Measurements from ENCODE around the gene DPP10. TPM values are rescaled to one million over a fixed set of nuclear protein-coding genes. Genes with fewer than 3 reads are reported as not detected.

The DPP10 gene
- polyA plus RNA-seq, 4 donors: 11.5 to 24.1 (median 15.6) TPM

- DNase-seq (ENCODE audit: low read depth in 4 of 4, low spot score in 3 of 4): no peak
These were observed 752.2 kb downstream of the DPP10 start for GRCh38 chr2:115194623-115195022.

GRCh38 chr2:115196587-115196986 is 754.1 kb downstream of the DPP10 start:
- DNase-seq (ENCODE audit: low read depth in 4 of 4, low spot score in 3 of 4): no peak

DNA sequence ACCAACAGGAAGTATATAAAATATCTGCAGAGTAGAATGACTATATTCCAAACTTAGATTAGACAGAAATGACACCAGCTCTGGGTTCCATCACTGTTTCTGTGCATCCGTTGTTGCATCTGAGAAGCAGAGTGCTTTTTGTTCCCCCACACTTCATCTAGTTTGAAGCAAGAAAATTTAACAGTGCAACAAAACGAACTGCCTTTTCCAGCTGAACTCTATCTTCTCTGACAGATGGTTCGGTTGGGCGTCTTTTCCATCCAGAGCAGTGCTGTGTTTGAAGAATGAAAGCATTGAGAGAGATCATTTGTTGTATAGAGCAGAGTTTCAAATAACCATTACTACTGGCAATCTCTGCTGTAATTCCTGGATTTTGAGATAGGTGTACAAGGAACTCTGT is 757.5 kb downstream of the DPP10 start:
- DNase-seq (ENCODE audit: low read depth in 4 of 4, low spot score in 3 of 4): peak; percentile 31 to 50 (median 43)

GRCh38 chr2:115201386-115201785 is 758.9 kb downstream of the DPP10 start:
- DNase-seq (ENCODE audit: low read depth in 4 of 4, low spot score in 3 of 4): no peak

DNA sequence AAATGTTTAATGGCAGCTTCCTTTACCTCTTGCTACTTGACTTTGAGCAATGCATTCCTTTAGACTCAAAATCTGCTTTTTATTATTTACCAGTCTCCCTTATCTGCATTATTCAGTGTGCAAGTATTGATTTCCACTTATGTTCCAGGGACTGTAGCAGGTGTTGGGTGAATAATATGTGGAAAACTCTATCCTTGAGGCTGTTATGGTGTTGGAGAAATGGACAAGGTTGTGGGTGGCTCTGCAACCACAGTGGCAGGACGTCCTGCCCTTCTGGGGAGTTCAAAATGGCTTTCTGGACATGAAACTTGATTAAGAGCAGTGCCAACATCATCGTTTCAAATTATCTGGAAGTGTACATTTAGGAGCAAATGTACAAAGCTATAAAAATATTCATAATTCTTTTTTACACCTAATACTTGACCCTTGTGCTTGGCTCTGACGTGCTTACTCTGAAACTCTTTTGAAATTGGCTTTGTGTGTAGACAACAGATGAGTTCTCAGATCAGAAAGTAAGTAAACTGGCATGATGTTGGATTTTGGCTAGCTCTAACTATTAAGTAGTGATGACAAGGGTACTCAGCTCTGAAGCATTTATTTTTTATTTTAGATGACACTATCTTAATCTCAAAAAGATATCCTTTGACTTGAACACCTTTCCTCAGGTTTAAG is 766.2 kb downstream of the DPP10 start:
- DNase-seq (ENCODE audit: low read depth in 4 of 4, low spot score in 3 of 4): no peak

GRCh38 chr2:115214050-115214449 is 771.6 kb downstream of the DPP10 start:
- DNase-seq (ENCODE audit: low read depth in 4 of 4, low spot score in 3 of 4): no peak

- no peak for DNase-seq (ENCODE audit: low read depth in 4 of 4, low spot score in 3 of 4)
These were observed 776.9 kb downstream of the DPP10 start for GRCh38 chr2:115219296-115219695.

DNA sequence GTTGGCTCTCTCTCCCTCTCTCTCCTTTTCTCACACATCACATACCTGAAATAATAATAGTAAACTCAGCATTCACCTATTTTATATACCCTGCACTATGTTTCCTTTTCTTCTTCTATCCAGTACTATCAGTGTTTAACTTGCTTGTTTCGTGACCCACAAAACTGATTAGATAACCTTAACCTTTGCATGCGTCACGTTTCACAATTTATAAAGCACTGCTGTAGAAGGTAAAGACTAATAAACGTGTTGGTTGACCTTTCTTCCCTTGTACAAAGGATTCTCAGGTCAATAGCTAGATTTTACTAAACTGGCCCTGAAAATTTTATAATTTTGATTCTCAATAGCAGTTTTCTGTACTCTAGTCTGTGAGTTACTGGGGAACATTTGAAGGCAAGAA is 791.7 kb downstream of the DPP10 start:
- no peak for DNase-seq (ENCODE audit: low read depth in 4 of 4, low spot score in 3 of 4)

GRCh38 chr2:115234737-115235136 is 792.3 kb downstream of the DPP10 start:
- peak in 3 of 4 donors; percentile 1 to 4 (median 3) for DNase-seq (ENCODE audit: low read depth in 4 of 4, low spot score in 3 of 4)

- no peak for DNase-seq (ENCODE audit: low read depth in 4 of 4, low spot score in 3 of 4)
These were observed 805.6 kb downstream of the DPP10 start for GRCh38 chr2:115248066-115248465.

DNA sequence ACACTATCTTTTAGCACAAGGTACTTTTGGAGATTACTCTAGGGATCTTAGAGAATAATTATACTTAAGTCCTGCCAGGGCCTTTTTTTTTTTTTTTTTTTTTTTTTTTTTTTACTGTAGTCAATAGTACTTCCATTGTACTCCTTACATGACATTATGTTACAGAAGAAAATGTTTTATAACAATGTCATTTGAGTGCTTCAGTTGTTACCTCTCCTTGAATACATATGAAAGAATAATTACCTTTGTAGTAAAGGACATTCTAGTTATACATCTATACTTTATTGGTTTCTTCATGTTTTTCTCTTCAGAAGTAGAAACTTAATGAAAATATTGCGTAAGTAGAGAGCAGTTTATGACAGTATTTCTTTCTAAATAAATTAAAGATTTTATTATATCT is 834.9 kb downstream of the DPP10 start:
- DNase-seq (ENCODE audit: low read depth in 4 of 4, low spot score in 3 of 4): no peak

- no peak for DNase-seq (ENCODE audit: low read depth in 4 of 4, low spot score in 3 of 4)
These were observed 843.0 kb downstream of the DPP10 start for GRCh38 chr2:115285416-115285815.

- no peak for DNase-seq (ENCODE audit: low read depth in 4 of 4, low spot score in 3 of 4)
These were observed 848.0 kb downstream of the DPP10 start for GRCh38 chr2:115290478-115290877.

GRCh38 chr2:115292742-115293141 is 850.3 kb downstream of the DPP10 start:
- DNase-seq (ENCODE audit: low read depth in 4 of 4, low spot score in 3 of 4): no peak

DNA sequence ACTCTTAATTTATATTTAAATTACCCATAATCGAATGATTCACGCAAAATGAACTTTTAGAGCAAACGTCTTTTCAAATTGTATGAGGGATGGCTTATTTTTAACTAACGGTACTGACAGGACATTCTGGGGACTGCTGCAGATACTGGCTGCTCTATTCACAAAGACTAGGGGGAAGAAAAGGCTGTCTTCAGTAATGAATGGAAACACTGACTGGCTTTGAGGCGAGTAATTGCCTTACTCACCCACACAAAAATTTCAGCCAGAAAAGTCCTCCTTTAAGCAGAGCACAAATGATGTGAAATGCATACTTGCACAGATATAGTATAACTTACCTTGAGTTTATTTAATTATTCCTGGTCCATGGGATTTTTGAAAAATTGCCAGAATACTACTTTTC is 852.6 kb downstream of the DPP10 start:
- DNase-seq (ENCODE audit: low read depth in 4 of 4, low spot score in 3 of 4): no peak

GRCh38 chr2:115297056-115297455 is 854.6 kb downstream of the DPP10 start:
- no peak for DNase-seq (ENCODE audit: low read depth in 4 of 4, low spot score in 3 of 4)

DNA sequence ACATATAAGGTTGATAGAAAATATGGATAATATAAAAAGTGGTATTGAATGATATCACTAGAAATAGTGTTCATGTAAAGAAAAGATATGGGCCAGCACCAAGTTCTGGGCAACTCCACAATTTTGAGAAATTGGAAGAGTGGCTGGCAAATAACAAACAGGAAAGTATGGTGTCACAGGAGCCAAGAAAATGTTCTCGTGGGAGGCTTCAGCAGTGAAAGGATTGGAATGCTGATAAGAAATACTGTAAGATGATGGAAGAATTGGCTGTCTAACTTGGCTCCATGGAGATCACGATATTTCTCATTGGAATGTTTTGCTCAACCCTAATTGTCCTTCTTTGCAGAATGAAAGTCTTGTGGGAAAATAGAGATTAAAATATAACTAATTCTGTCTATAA is 856.8 kb downstream of the DPP10 start:
- DNase-seq (ENCODE audit: low read depth in 4 of 4, low spot score in 3 of 4): no peak

- DNase-seq (ENCODE audit: low read depth in 4 of 4, low spot score in 3 of 4): no peak
These were observed 863.3 kb downstream of the DPP10 start for GRCh38 chr2:115305712-115306111.

DNA sequence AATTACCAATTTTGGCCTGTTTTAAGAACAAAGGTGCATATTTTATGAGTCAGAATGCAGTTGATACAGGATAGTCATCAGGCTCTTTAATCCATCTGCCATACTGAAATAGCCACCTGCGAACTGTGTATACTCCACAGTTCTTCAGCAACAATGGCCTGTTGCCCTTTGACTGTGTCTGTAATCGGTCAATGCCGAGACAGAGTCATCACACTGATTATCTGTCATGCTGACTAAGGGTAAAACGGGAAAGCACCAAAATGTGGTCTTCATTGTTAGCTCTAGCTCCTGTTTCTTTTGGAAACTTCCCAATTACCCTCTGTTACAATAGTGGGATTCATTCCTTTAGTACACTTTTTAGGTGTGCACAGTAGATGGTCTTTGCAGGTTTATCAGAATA is 871.7 kb downstream of the DPP10 start:
- no peak for DNase-seq (ENCODE audit: low read depth in 4 of 4, low spot score in 3 of 4)

DNA sequence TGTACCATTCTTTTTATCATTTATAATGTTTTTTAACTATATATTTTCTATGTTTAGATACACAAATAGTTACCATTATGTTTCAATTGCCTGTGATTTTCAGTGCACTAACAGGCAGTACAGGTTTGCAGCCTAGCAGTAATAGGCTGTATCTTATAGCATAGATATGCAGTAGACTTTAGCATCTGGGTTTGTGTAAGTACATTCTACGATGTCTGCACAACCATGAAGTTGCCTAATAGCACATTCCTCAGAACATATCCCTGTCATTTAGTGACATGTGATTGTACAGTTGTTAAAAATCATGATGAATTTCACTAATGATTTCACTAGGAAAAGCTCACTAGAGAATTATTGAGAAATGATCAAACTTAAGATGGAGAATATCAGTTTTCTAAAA is 884.6 kb downstream of the DPP10 start:
- DNase-seq (ENCODE audit: low read depth in 4 of 4, low spot score in 3 of 4): no peak

DNA sequence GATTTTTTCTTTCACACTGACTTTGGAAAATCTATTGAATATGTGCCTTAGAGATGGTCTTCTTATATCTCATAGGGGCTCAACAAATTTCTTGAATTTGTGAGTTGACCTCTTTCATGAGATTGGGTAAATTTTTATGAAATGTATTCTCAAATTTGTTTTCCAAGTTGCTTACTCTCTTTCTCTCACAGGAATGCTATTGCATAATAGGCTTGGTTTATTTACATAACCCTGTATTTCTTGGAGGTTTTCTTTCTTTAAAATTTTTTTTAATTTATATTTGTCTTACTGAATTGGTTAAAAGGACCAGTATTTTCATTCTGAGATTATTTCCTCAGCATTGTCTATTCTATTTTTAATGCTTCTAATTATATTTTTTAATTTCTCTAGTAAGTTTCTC is 917.1 kb downstream of the DPP10 start:
- no peak for DNase-seq (ENCODE audit: low read depth in 4 of 4, low spot score in 3 of 4)

DNA sequence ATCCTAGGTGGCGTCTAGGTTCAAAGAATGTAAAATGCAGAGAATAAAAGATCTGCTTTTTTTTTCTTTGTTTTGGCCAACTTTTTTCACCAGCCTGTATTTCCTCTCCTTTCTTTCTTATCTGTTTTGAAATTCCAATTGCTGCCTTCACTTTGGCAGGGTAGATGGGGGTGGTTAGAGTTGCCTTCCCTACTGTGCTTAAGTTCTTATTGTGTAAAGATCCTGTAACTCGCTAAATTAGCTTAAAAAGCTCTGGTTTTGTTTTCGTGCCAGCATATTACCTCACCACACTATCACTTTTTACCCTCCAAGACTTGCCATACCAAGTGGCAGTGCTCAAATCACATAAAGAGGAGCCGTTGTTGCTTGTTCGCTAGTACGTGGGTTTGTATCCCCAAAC is 921.7 kb downstream of the DPP10 start:
- DNase-seq (ENCODE audit: low read depth in 4 of 4, low spot score in 3 of 4): no peak

- no peak for DNase-seq (ENCODE audit: low read depth in 4 of 4, low spot score in 3 of 4)
These were observed 927.0 kb downstream of the DPP10 start for GRCh38 chr2:115369400-115369799.
